CD14-positive monocyte (primary cell): ENCODE measurements around the gene CNTROB. TPM values are rescaled to one million over a fixed set of nuclear protein-coding genes. Genes with fewer than 3 reads are reported as not detected.
A peak's percentile ranks its signal among the peaks of the same experiment; 100 is the strongest.

ENCODE experiments used
- DNase-seq, 3 donors: peaks; one replicate each; pipeline ENCODE4 v3.0.0-alpha.2; 2011 to 2022
- H2AFZ ChIP-seq: 2 replicates; pipeline ENCODE4 v1.6.0; 2012; ENCODE audit warnings: mild to moderate bottlenecking, low read depth, low read length, inconsistent platforms; ENCODE audit not compliant: insufficient read depth, poor library complexity, severe bottlenecking
- H3K27ac ChIP-seq, 2 donors: 1 replicate in 1 of 2; 2 replicates in 1 of 2; pipeline ENCODE4 v1.5.1; 2012 to 2013; ENCODE audit warnings: low read length in 2 of 2, control low read depth in 1 of 2, inconsistent platforms in 1 of 2, low read depth in 1 of 2, mild to moderate bottlenecking in 1 of 2
- H3K27me3 ChIP-seq, 2 donors: one replicate each; pipeline versions ENCODE4 v1.6.0 to v1.6.1; 2011 to 2013; ENCODE audit warnings: low read length in 2 of 2; ENCODE audit not compliant: control insufficient read depth in 2 of 2, insufficient read depth in 2 of 2
- H3K36me3 ChIP-seq, 2 donors: replicated peaks in 1 of 2; 1 replicate in 1 of 2; 2 replicates in 1 of 2; pipeline versions ENCODE4 v1.5.1 to v1.6.1; 2012 to 2013; ENCODE audit warnings: low read length in 2 of 2, control low read depth in 1 of 2, inconsistent platforms in 1 of 2, mild to moderate bottlenecking in 1 of 2; ENCODE audit not compliant: insufficient read depth in 2 of 2, control insufficient read depth in 1 of 2
- H3K4me1 ChIP-seq, 2 donors: 1 replicate in 1 of 2; 2 replicates in 1 of 2; pipeline versions ENCODE4 v1.5.1 to v1.6.1; 2012 to 2013; ENCODE audit warnings: low read length in 2 of 2, control low read depth in 1 of 2, inconsistent platforms in 1 of 2, mild to moderate bottlenecking in 1 of 2, moderate library complexity in 1 of 2; ENCODE audit not compliant: insufficient read depth in 2 of 2, control insufficient read depth in 1 of 2
- H3K4me2 ChIP-seq: replicated peaks from 2 replicates; pipeline ENCODE3; 2012; ENCODE audit warnings: low read length, moderate library complexity, mild to moderate bottlenecking; ENCODE audit not compliant: poor library complexity, severe bottlenecking; ENCODE audit errors: extremely low read depth
- H3K4me3 ChIP-seq, 3 experiments: fragments of 200-600 bp in 1 of 3; sonication (generic) in 1 of 3; replicated peaks in 1 of 3; 1 replicate in 2 of 3; 2 replicates in 1 of 3; pipeline ENCODE4 v1.5.1; 2011 to 2013; ENCODE audit warnings: low read length in 3 of 3, mild to moderate bottlenecking in 3 of 3, control low read depth in 2 of 3, low read depth in 2 of 3, inconsistent platforms in 1 of 3, moderate library complexity in 1 of 3
- H3K79me2 ChIP-seq: 2 replicates; pipeline ENCODE4 v1.6.0; 2012; ENCODE audit warnings: mild to moderate bottlenecking, control low read depth, inconsistent platforms, low read length, moderate library complexity; ENCODE audit not compliant: insufficient read depth
- H3K9ac ChIP-seq: 2 replicates; pipeline ENCODE4 v1.6.0; 2017; ENCODE audit warnings: low read length, mild to moderate bottlenecking; ENCODE audit not compliant: insufficient read depth, poor library complexity, severe bottlenecking
- H3K9me3 ChIP-seq, 2 donors: replicated peaks in 1 of 2; 1 replicate in 1 of 2; 2 replicates in 1 of 2; pipeline versions ENCODE4 v1.5.1 to v1.6.1; 2012 to 2013; ENCODE audit warnings: low read length in 2 of 2, control low read depth in 1 of 2; ENCODE audit not compliant: control insufficient read depth in 1 of 2, insufficient read depth in 1 of 2
- H4K20me1 ChIP-seq: 2 replicates; pipeline ENCODE4 v1.6.0; 2012; ENCODE audit warnings: mild to moderate bottlenecking, low read length, control low read depth, moderate library complexity; ENCODE audit not compliant: insufficient read depth
- H3K27ac Mint-ChIP-seq, 7 donors: one replicate each; pipeline ENCODE4 v1.8.0; 2020; ENCODE audit warnings: mild to moderate bottlenecking in 7 of 7, mixed read lengths in 7 of 7, moderate library complexity in 6 of 7, inconsistent platforms in 2 of 7
- H3K27me3 Mint-ChIP-seq, 3 donors: one replicate each; pipeline ENCODE4 v1.8.0; 2021 to 2022; ENCODE audit warnings: low read depth in 3 of 3, mild to moderate bottlenecking in 3 of 3, mixed read lengths in 3 of 3, moderate library complexity in 3 of 3, inconsistent platforms in 1 of 3
- H3K36me3 Mint-ChIP-seq, 2 donors: one replicate each; pipeline ENCODE4 v1.8.0; 2020; ENCODE audit warnings: mixed read lengths in 2 of 2, inconsistent platforms in 1 of 2, mild to moderate bottlenecking in 1 of 2
- H3K4me1 Mint-ChIP-seq: one replicate; pipeline ENCODE4 v1.8.0; 2020; ENCODE audit warnings: mild to moderate bottlenecking, mixed read lengths
- H3K4me3 Mint-ChIP-seq, 2 donors: one replicate each; pipeline ENCODE4 v1.8.0; 2020; ENCODE audit warnings: mild to moderate bottlenecking in 2 of 2, mixed read lengths in 2 of 2, moderate library complexity in 1 of 2
- H3K9me3 Mint-ChIP-seq, 7 donors: one replicate each; pipeline ENCODE4 v1.8.0; 2020 to 2022; ENCODE audit warnings: mixed read lengths in 7 of 7, mild to moderate bottlenecking in 6 of 7, moderate library complexity in 6 of 7, inconsistent platforms in 2 of 7
- WGBS: methylation state at CpG from one replicate; pipeline ENCODE4 v1.1.5; 2013; ENCODE audit warnings: missing lambda C conversion rate; ENCODE audit not compliant: insufficient coverage; 5-methylcytosine and 5-hydroxymethylcytosine counted together
- intact Hi-C, 2 donors: fragments of 100-400 bp; cut with micrococcal nuclease; formaldehyde crosslinking; loops; one replicate each; pipeline versions ENCODE4 v1.15.0 to v1.15.1; 2023
- polyA plus RNA-seq, 3 donors: library from polyadenylated mRNA; depleted of rRNA in 1 of 3; unstranded in 2 of 3; stranded (reverse) in 1 of 3; fragments of 300-500 nt in 2 of 3; fragments of >200 nt in 1 of 3; fragmentation: Illumina TruSeq in 2 of 3; gene quantifications; 1 replicate in 2 of 3; 2 replicates in 1 of 3; pipeline ENCODE4 v1.2.3, GENCODE V29; 2012 to 2021
- TF ChIP-seq, protein P1 (sequence below): fragments of 200-600 bp; IDR thresholded peaks from one replicate; pipeline ENCODE4 v1.8.0; 2022; ENCODE audit warnings: antibody characterized with exemption, mild to moderate bottlenecking

Gene CNTROB
- polyA plus RNA-seq, 3 donors: 4.7 to 22.8 (median 6.5) TPM

DNA sequence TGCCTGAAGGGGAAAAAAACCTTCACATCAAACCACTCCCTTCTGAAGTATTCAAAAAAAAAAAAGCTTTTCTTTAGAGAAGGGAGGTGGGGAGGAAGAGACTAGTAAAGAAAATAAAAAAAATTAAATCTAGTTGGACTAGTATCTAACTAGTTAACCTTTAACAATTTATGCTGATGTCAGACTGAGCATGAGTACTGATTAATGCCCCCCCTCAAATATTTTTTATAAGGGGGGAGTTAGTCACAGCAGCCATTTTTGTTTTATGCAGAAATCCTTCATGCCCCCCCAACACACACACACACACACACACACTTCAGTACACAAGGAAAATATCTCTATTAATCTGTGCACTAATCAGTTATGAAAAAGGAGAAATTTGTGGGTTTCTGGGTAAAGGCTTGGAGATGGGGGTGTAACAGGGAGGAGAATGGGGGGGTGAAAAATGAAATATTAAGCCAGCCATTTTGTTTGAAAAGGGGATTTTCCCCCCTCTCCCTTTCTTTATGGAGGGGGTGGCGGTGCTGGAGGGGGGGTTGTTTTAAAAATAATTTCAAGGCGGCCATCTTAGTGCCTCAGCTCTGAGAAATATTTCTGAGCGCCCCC is 48.1 kb upstream of the CNTROB start:
- peaks cover 5% of the 10 kb centered on the region for H3K4me1 Mint-ChIP-seq
- H3K4me3 ChIP-seq: peak overlapping the region; percentile 5 to 58 (median 14)
- H4K20me1 ChIP-seq: peaks cover 6% of the 10 kb centered on the region
- H3K79me2 ChIP-seq: peaks cover 66% of the 10 kb centered on the region
- intact Hi-C loops: no loop called here
- H3K9me3 Mint-ChIP-seq: no peaks in the 10 kb centered on the region
- H3K4me2 ChIP-seq: peak overlapping the region; percentile 56
- no peak overlapping the region for H3K9ac ChIP-seq
- no peaks in the 10 kb centered on the region for H3K9me3 ChIP-seq
- no peaks in the 10 kb centered on the region for H3K36me3 Mint-ChIP-seq
- peak in 2 of 3 donors; percentile 23 to 44 for DNase-seq
- peak overlapping the region in 5 of 7 donors; percentile 22 to 83 (median 63) for H3K27ac Mint-ChIP-seq
- peaks cover 66 to 78% of the 10 kb centered on the region in 2 donors for H3K4me1 ChIP-seq
- TF ChIP-seq, protein P1, sequence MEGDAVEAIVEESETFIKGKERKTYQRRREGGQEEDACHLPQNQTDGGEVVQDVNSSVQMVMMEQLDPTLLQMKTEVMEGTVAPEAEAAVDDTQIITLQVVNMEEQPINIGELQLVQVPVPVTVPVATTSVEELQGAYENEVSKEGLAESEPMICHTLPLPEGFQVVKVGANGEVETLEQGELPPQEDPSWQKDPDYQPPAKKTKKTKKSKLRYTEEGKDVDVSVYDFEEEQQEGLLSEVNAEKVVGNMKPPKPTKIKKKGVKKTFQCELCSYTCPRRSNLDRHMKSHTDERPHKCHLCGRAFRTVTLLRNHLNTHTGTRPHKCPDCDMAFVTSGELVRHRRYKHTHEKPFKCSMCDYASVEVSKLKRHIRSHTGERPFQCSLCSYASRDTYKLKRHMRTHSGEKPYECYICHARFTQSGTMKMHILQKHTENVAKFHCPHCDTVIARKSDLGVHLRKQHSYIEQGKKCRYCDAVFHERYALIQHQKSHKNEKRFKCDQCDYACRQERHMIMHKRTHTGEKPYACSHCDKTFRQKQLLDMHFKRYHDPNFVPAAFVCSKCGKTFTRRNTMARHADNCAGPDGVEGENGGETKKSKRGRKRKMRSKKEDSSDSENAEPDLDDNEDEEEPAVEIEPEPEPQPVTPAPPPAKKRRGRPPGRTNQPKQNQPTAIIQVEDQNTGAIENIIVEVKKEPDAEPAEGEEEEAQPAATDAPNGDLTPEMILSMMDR: no peak
- no CpG with 5 or more reads among the region's 3 CpGs for WGBS
- no peaks in the 10 kb centered on the region for H3K27me3 Mint-ChIP-seq
- peak overlapping the region; percentile 9 to 65 for H3K4me3 Mint-ChIP-seq
- H2AFZ ChIP-seq: peak overlapping the region; percentile 38
- H3K27ac ChIP-seq: no peak overlapping the region
- no peaks in the 10 kb centered on the region for H3K36me3 ChIP-seq
- H3K27me3 ChIP-seq: no peaks in the 10 kb centered on the region

- H3K9me3 Mint-ChIP-seq: no peaks in the 10 kb centered on the region
- peak overlapping the region; percentile 99 for H3K4me2 ChIP-seq
- peak in 1 of 3 donors; percentile 20 for DNase-seq
- peak overlapping the region in 5 of 7 donors; percentile 64 to 90 (median 74) for H3K27ac Mint-ChIP-seq
- intact Hi-C loops: no loop called here
- H4K20me1 ChIP-seq: peaks cover 13% of the 10 kb centered on the region
- peaks cover 0 to 6% of the 10 kb centered on the region in 2 donors for H3K36me3 Mint-ChIP-seq
- H3K9ac ChIP-seq: peak overlapping the region; percentile 74
- no peaks in the 10 kb centered on the region for H3K27me3 Mint-ChIP-seq
- peaks cover 75% of the 10 kb centered on the region for H3K79me2 ChIP-seq
- TF ChIP-seq, protein P1: no peak
- H3K4me3 ChIP-seq: peak overlapping the region; percentile 54 to 98 (median 89)
- peaks cover 0 to 2% of the 10 kb centered on the region in 2 donors for H3K36me3 ChIP-seq
- WGBS: 0% methylated on average over 33 of the region's 100 CpGs
- peaks cover 5% of the 10 kb centered on the region for H3K4me1 Mint-ChIP-seq
- H3K4me3 Mint-ChIP-seq: peak overlapping the region; percentile 78 to 88
- H3K27ac ChIP-seq: peak overlapping the region in 1 of 2 donors; percentile 39
- H3K4me1 ChIP-seq: peaks cover 72 to 80% of the 10 kb centered on the region in 2 donors
- no peaks in the 10 kb centered on the region for H3K27me3 ChIP-seq
- H2AFZ ChIP-seq: peak overlapping the region; percentile 69
- no peaks in the 10 kb centered on the region for H3K9me3 ChIP-seq
These were observed 47.2 kb upstream of the CNTROB start for GRCh38 chr17:7884581-7885366.
